Urothelium cell line (cell line): Measurements from ENCODE around the gene RAB11FIP5.

ENCODE experiments used
- DNase-seq: peaks from one replicate; pipeline ENCODE4 v3.0.0; 2011; ENCODE audit warnings: low spot score, mixed read lengths
- FAIRE-seq: peaks from 2 replicates; lab custom pipeline; 2011; peaks lifted over from hg19 to GRCh38; lab: Jason Lieb, UNC

The RAB11FIP5 gene

DNA sequence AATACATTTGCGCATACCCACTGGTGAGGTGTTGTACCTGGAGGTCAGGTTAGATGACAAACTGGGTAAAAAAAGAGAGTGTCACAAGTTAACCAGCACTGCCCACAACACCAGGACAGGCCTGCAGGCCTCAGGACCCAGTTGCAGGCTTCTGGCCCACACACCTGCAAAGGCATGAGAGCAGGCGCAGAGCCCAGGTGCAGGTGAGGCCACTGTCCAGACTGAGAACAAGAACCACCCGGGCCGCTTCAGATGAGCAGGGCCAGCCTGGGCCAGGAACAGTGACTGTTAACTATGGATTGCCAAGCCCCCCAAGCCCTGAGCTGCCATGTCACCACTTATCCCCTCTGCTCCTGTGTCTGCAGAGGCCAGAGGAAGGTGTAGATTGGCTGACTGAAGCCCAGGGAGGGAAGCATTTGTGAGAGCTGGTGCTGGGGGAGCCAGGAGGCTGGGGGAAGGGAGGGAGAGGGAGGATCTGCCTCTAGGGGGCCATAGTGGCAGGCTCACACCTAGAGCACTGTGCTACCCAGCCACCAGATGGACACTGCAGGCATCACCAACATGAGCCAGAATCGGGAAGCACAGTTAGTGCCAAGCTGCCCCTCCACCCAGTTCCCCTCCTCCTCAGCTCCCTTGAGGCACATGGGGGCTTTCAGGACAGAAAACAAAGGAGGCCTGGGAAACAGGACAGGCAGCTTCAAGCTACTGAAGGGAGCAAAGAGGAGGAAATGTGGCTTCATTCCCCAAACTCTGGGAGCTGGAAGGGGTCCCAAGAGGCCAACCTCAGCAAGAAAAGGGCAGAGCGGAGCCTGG is 76.6 kb downstream of the RAB11FIP5 start:
- DNase-seq (no peak), FAIRE-seq (no peak)

DNA sequence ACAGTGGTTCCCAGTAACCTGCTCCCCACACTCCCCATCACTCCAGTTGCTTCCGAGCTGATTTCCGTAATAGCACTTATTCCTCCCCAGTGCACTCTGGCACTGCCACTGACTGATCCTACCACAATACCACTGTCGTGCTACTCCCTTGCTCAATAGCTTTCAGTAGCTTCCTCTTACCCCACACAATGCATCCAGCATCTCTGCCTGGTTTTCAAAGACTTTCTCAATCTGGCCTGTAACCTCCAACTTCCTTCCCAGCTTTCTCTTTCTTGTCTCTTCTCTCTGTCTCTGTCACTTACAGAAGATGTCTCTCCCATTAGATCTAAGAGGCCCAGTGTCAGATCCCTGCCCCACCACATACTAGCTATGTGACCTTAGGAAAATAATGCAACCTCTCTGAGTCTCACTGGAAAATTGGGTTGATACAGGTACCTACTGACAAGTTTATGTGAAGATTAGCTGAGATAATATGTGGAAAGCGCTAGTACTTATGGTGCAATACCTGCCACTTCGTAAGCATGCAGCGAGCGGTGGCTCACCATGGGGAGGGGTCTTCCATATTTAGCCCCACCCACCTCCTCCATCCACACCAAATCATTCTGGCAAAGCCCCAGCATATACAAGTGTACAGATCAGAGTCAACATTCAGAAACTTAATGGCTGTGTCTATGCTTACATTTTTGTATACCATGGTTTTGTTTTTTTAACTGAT is 77.9 kb downstream of the RAB11FIP5 start:
- DNase-seq (no peak), FAIRE-seq (no peak)

DNA sequence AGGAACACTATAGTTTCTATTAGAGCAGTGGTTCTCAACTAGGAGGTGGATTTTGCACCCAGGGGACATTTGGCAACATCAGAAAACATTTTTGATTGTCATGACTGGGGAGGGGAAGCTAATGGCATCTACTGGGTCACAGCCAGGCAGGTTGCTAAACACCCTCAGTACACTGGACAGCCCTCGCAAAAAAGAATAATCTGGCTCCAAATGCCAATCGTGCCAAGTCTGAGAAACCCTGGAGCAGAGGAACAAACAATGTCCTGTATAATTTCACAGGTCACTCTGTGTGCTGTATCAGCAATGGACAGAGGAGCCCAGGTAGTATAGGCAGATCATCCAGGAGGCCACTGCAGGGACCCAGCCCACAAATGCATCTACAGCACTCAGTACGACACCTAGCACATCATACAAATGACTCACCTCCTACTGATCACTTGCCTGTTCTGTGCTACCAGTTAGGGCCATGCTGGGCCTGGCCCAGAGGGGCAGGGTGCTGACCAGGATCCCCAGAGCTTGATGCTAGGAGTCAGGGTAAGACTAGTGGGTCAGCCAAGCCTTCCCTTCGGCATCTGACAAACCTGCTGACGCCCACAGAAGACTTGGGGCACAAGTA is 78.9 kb downstream of the RAB11FIP5 start:
- DNase-seq (no peak), FAIRE-seq (no peak)

DNA sequence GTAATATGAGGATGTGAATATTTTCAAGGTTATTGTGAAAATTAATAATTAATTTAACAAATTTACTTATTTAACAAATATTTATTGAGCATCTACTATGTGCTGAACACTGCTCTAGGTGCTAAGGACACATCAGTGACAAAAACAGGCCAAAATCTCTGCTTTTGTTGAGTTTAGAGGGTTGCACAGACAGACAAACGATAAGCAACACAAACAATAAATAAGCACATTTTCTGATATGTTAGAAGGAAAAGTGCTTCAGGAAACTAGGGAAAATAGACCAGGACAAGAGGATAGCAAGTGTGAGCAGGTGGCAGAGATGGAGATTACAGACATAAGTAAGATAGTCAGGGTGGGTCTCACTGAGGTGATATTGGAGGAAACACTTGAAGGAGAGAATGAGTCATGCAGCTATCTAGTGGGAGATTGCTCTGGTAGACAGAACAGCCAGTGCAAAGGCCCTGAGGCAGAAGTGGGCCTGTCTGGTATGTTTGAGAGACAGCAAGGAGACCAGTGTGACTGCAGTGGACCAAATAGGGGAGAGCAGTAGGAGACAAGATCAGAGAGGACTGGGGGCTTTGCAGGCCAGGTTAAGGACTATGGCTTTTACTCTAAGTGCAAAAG is 79.5 kb downstream of the RAB11FIP5 start:
- DNase-seq: no peak
- FAIRE-seq: no peak

- no peak for FAIRE-seq
- no peak for DNase-seq
These were observed 80.0 kb downstream of the RAB11FIP5 start for GRCh38 chr2:73032702-73033097.

DNA sequence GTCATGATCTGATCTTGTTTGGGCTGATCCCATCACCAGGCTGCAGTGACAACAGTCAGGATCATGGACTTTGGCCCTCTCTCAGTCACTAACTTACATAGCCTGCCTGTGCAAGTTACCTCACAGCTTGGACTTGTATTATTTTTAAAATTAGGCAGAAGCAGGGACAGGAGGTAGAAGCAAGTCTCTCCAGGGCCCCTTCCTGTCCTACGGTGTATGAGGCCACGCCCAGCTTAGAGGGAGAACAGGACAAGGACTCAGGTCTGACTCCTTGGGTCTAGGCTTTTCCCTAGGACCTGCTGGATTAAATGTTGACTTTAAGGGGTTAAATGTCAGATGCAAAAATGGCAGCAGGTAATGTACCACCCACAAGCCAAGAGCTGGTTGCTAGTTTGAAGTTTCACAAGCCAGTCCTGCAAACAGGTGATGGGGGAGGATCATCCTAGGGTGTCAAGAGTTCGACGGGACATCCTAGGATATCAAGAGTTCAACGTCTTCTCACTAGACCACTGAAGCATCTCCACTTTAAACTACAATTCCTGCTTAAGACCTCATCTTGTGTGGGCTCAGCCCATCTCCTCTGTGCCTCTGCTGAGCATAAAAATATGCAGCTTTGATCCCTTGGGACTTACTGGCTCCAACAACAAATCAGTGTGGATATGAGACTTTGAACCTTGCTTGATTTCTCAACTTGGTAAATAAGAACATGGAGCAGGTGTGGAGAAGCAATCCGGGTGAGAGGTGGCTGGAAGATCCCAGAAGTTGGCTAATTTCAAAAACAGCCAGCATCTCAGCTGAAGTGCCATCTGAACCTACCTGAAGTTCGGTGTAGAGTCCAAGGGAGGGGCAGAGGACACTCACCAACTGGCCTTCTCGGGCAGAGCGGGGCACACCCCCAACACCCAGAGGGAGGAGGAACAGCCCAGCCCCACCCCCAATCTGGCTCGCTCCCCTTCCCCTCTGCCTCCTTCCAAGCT is 80.7 kb downstream of the RAB11FIP5 start:
- DNase-seq: no peak
- FAIRE-seq: no peak

- FAIRE-seq (no peak), DNase-seq (no peak)
These were observed 81.6 kb downstream of the RAB11FIP5 start for GRCh38 chr2:73031095-73031678.

GRCh38 chr2:73028841-73029240 is 83.9 kb downstream of the RAB11FIP5 start:
- FAIRE-seq: no peak

GRCh38 chr2:73027340-73027739 is 85.4 kb downstream of the RAB11FIP5 start:
- FAIRE-seq (no peak), DNase-seq (no peak)

More at GRCh38 chr2:73028841-73029240, 83.9 kb downstream of the RAB11FIP5 start:
- DNase-seq: no peak

DNA sequence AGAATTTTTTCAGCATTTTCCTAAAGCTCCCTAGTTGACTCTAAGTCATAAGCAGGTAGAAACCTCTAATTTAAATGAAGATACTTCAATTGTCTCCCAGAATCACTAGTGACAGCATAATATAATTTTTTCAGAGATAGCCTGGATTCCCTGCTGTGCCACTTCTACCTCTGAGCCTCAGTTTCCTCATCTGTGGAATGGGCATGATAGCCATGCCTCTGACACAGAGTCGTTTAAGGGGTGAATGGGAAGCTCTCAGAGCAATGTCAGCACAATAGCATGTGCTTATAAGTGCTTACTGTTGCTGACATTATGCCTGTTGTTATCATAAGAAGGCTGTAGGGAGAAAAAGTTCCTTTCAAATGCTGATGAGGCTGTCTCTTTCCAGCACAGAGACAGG is 89.3 kb downstream of the RAB11FIP5 start:
- DNase-seq: no peak
- no peak for FAIRE-seq
